H1 (cell line): ENCODE measurements around the gene KCTD2. TPM values are rescaled to one million over a fixed set of nuclear protein-coding genes. Genes with fewer than 3 reads are reported as not detected.

ENCODE experiments used
- CTCF ChIA-PET: fragments of 300-600 bp; sonication (Branson Sonifier 250); formaldehyde crosslinking; loops from one replicate; lab custom pipeline; 2021; ENCODE audit not compliant: partially characterized antibody; lab: Charles Lee
- POLR2A ChIA-PET: fragments of 300-600 bp; sonication (Branson Sonifier 250); formaldehyde crosslinking; loops from one replicate; lab custom pipeline; 2021; ENCODE audit warnings: inconsistent platforms; ENCODE audit not compliant: partially characterized antibody; lab: Charles Lee
- DNase-seq, 2 experiments: peaks; one replicate each; pipeline versions ENCODE4 v3.0.0 to v3.0.0-alpha.2; 2010 to 2022; ENCODE audit warnings: low spot score in 2 of 2, low read depth in 1 of 2, mixed read lengths in 1 of 2
- FAIRE-seq: peaks from 2 replicates; lab custom pipeline; 2011; peaks lifted over from hg19 to GRCh38; lab: Jason Lieb, UNC
- H2AFZ ChIP-seq: 2 replicates; pipeline ENCODE4 v1.8.1; 2012; ENCODE audit warnings: low read length, inconsistent platforms
- H2AK5ac ChIP-seq: 2 replicates; pipeline ENCODE4 v1.6.1; 2013; ENCODE audit warnings: low read depth, low read length
- H2BK120ac ChIP-seq: replicated peaks from 2 replicates; pipeline ENCODE3; 2013; ENCODE audit warnings: low read depth, low read length, inconsistent platforms
- H2BK12ac ChIP-seq: 2 replicates; pipeline ENCODE4 v1.6.1; 2013; ENCODE audit warnings: low read depth, low read length
- H2BK15ac ChIP-seq: 2 replicates; pipeline ENCODE4 v1.6.1; 2013; ENCODE audit warnings: low read length
- H2BK20ac ChIP-seq: 2 replicates; pipeline ENCODE4 v1.6.1; 2013; ENCODE audit warnings: low read length
- H2BK5ac ChIP-seq: 2 replicates; pipeline ENCODE4 v1.6.1; 2013; ENCODE audit warnings: low read depth, low read length
- H3K14ac ChIP-seq: 2 replicates; pipeline ENCODE4 v1.6.1; 2013; ENCODE audit warnings: inconsistent platforms; ENCODE audit not compliant: insufficient read length
- H3K18ac ChIP-seq: 2 replicates; pipeline ENCODE4 v1.6.1; 2013; ENCODE audit warnings: low read length; ENCODE audit errors: extremely low read depth
- H3K23ac ChIP-seq: 2 replicates; pipeline ENCODE4 v1.6.1; 2013; ENCODE audit warnings: inconsistent platforms; ENCODE audit not compliant: insufficient read length
- H3K23me2 ChIP-seq: 2 replicates; pipeline ENCODE4 v1.6.1; 2013; ENCODE audit warnings: low read depth, low read length
- H3K27ac ChIP-seq: 2 replicates; pipeline ENCODE4 v1.6.1; 2011; ENCODE audit warnings: low read depth, low read length, inconsistent platforms
- H3K27me3 ChIP-seq, 4 experiments: replicated peaks in 1 of 4; 1 replicate in 1 of 4; 2 replicates in 3 of 4; pipeline versions ENCODE4 v1.6.1 to v1.8.1; 2011 to 2013; ENCODE audit warnings: low read length in 3 of 4, mild to moderate bottlenecking in 3 of 4, inconsistent platforms in 2 of 4, mixed read lengths in 2 of 4, moderate library complexity in 1 of 4; ENCODE audit not compliant: control insufficient read depth in 3 of 4, insufficient read depth in 3 of 4; ENCODE audit errors: extremely low read depth in 1 of 4
- H3K36me3 ChIP-seq, 4 experiments: 2 replicates each; pipeline versions ENCODE4 v1.6.1 to v1.8.1; 2011 to 2013; ENCODE audit warnings: mild to moderate bottlenecking in 4 of 4, low read length in 3 of 4, moderate library complexity in 2 of 4, control low read depth in 1 of 4, inconsistent platforms in 1 of 4; ENCODE audit not compliant: insufficient read depth in 4 of 4, control insufficient read depth in 2 of 4
- H3K4ac ChIP-seq: replicated peaks from 2 replicates; pipeline ENCODE3; 2013; ENCODE audit warnings: low read length, low read depth, mixed read lengths, inconsistent platforms; ENCODE audit not compliant: insufficient read length
- H3K4me1 ChIP-seq, 4 experiments: replicated peaks in 1 of 4; 1 replicate in 1 of 4; 2 replicates in 3 of 4; pipeline versions ENCODE4 v1.6.1 to v1.8.1; 2011 to 2013; ENCODE audit warnings: low read length in 3 of 4, inconsistent platforms in 2 of 4, mixed read lengths in 1 of 4; ENCODE audit not compliant: insufficient read depth in 4 of 4, control insufficient read depth in 3 of 4
- H3K4me2 ChIP-seq, 2 experiments: 2 replicates each; pipeline versions ENCODE4 v1.6.1 to v1.8.1; 2011 to 2013; ENCODE audit warnings: low read depth in 2 of 2, low read length in 2 of 2, control low read depth in 1 of 2, inconsistent platforms in 1 of 2, mild to moderate bottlenecking in 1 of 2; ENCODE audit not compliant: insufficient read depth in 1 of 2
- H3K4me3 ChIP-seq, 4 experiments: fragments of 200-600, 300-600 bp in 1 of 4; sonication (generic), shearing (Covaris generic), sonication (Bioruptor Twin) in 1 of 4; 2 replicates each; pipeline versions ENCODE4 v1.5.1 to v1.8.1; 2011 to 2016; ENCODE audit warnings: low read length in 4 of 4, low read depth in 3 of 4, control low read depth in 2 of 4, inconsistent platforms in 2 of 4, mild to moderate bottlenecking in 2 of 4, mixed read lengths in 1 of 4, moderate library complexity in 1 of 4; ENCODE audit not compliant: insufficient read depth in 2 of 4; ENCODE audit errors: extremely low read depth in 1 of 4
- H3K56ac ChIP-seq: replicated peaks from 2 replicates; pipeline ENCODE3; 2013; ENCODE audit warnings: low read depth, mild to moderate bottlenecking, mixed read lengths, low read length, inconsistent platforms; ENCODE audit not compliant: insufficient read length
- H3K79me1 ChIP-seq: 2 replicates; pipeline ENCODE4 v1.6.1; 2013; ENCODE audit warnings: low read depth, low read length, control low read depth
- H3K79me2 ChIP-seq, 2 experiments: 2 replicates each; pipeline versions ENCODE4 v1.6.1 to v1.8.1; 2012 to 2013; ENCODE audit warnings: low read length in 2 of 2, mild to moderate bottlenecking in 2 of 2, inconsistent platforms in 1 of 2; ENCODE audit not compliant: insufficient read depth in 2 of 2, control insufficient read depth in 1 of 2
- H3K9ac ChIP-seq, 4 experiments: replicated peaks in 1 of 4; 1 replicate in 1 of 4; 2 replicates in 3 of 4; pipeline versions ENCODE4 v1.6.1 to v1.8.1; 2011 to 2013; ENCODE audit warnings: low read depth in 3 of 4, low read length in 3 of 4, control low read depth in 2 of 4, mild to moderate bottlenecking in 2 of 4, moderate library complexity in 2 of 4, inconsistent platforms in 1 of 4; ENCODE audit errors: extremely low read depth in 1 of 4
- H3K9me3 ChIP-seq, 2 experiments: 2 replicates each; pipeline versions ENCODE4 v1.6.1 to v1.8.1; 2012 to 2013; ENCODE audit warnings: mild to moderate bottlenecking in 2 of 2, moderate library complexity in 2 of 2, control low read depth in 1 of 2, inconsistent platforms in 1 of 2, low read depth in 1 of 2, low read length in 1 of 2, mixed read lengths in 1 of 2; ENCODE audit not compliant: insufficient read depth in 2 of 2
- H4K20me1 ChIP-seq, 2 experiments: replicated peaks in 1 of 2; 2 replicates each; pipeline versions ENCODE3 to v1.8.1; 2011 to 2013; ENCODE audit warnings: inconsistent platforms in 2 of 2, low read length in 2 of 2, mild to moderate bottlenecking in 1 of 2; ENCODE audit not compliant: insufficient read depth in 2 of 2, control insufficient read depth in 1 of 2
- H4K5ac ChIP-seq: 2 replicates; pipeline ENCODE4 v1.6.1; 2013; ENCODE audit warnings: low read length, low read depth, mixed read lengths, inconsistent platforms; ENCODE audit not compliant: insufficient read length
- H4K8ac ChIP-seq: 2 replicates; pipeline ENCODE4 v1.8.0; 2013; ENCODE audit warnings: mild to moderate bottlenecking, moderate library complexity, low read length, inconsistent platforms; ENCODE audit not compliant: insufficient read depth; ENCODE audit errors: extremely low read depth
- H4K91ac ChIP-seq: replicated peaks from 2 replicates; pipeline ENCODE3; 2013; ENCODE audit warnings: low read length, mixed read lengths, inconsistent platforms; ENCODE audit not compliant: insufficient read length
- BRCA1 ChIP-seq: IDR thresholded peaks from 2 replicates; pipeline ENCODE4 v1.6.1; 2012; ENCODE audit warnings: low read depth, low read length, improper control_type of control experiment
- CHD1 ChIP-seq: IDR thresholded peaks from 2 replicates; pipeline ENCODE4 v1.6.1; 2012; ENCODE audit warnings: low read depth, low read length, improper control_type of control experiment
- HDAC6 ChIP-seq: IDR thresholded peaks from one replicate; pipeline ENCODE4 v1.7.1; 2012; ENCODE audit warnings: low read depth, mild to moderate bottlenecking, inconsistent platforms, low read length, moderate library complexity
- NANOG ChIP-seq: IDR thresholded peaks from 2 replicates; pipeline ENCODE4 v1.6.1; 2011; ENCODE audit warnings: low read length, low read depth, mild to moderate bottlenecking, inconsistent platforms; ENCODE audit not compliant: insufficient read depth, poor library complexity, severe bottlenecking
- RFX5 ChIP-seq: IDR thresholded peaks from 2 replicates; pipeline ENCODE4 v1.6.1; 2011; ENCODE audit warnings: low read depth, low read length, improper control_type of control experiment, borderline replicate concordance
- WGBS, 2 experiments: shearing (Covaris generic) in 1 of 2; methylation state at CpG; one replicate each; pipeline versions ENCODE4 v1.1.6 to v1.1.7; 2013 to 2015; ENCODE audit warnings: low lambda C conversion rate in 2 of 2, mixed read lengths in 2 of 2, inconsistent platforms in 1 of 2, low coverage in 1 of 2, missing lambda C conversion rate in 1 of 2; ENCODE audit not compliant: insufficient replicate concordance in 2 of 2, insufficient coverage in 1 of 2, insufficient read length in 1 of 2; ENCODE audit errors: extremely low coverage in 1 of 2, missing lambda C conversion rate in 1 of 2; 5-methylcytosine and 5-hydroxymethylcytosine counted together
- polyA plus RNA-seq, 7 experiments: library from polyadenylated mRNA; depleted of rRNA in 3 of 7; stranded (reverse) in 5 of 7; unstranded in 2 of 7; fragments of >200 nt in 5 of 7; fragments of 200-250 nt in 2 of 7; gene quantifications; 1 replicate in 5 of 7; 2 replicates in 1 of 7; 4 replicates in 1 of 7; pipeline versions ENCODE4 v1.2.1 to v1.2.3, GENCODE V29; 2011 to 2013; ENCODE audit warnings: missing spikeins in 2 of 7, mixed read lengths in 2 of 7
- total RNA-seq: library from RNA; stranded (reverse); fragmentation: NEBNext Ultra II Directional; extraction: Animal tissue kit (Norgen Biotek cat#: 25700); gene quantifications from 2 replicates; pipeline ENCODE4 v1.2.1, GENCODE V29; 2021
- TF ChIP-seq, protein P1 (sequence below): IDR thresholded peaks from 2 replicates; pipeline ENCODE4 v1.6.1; 2011; ENCODE audit warnings: low read depth, mild to moderate bottlenecking, low read length; ENCODE audit not compliant: insufficient read depth
- TF ChIP-seq, protein P2 (sequence below): IDR thresholded peaks from 2 replicates; pipeline ENCODE4 v1.6.1; 2012; ENCODE audit warnings: low read length, inconsistent platforms

KCTD2 gene
- total and polyA plus RNA-seq, 2 of the 8 experiments (the other 6 are each of a cell fraction or from before 2014, with no cell fraction given): 33.7 to 36.8 TPM

DNA sequence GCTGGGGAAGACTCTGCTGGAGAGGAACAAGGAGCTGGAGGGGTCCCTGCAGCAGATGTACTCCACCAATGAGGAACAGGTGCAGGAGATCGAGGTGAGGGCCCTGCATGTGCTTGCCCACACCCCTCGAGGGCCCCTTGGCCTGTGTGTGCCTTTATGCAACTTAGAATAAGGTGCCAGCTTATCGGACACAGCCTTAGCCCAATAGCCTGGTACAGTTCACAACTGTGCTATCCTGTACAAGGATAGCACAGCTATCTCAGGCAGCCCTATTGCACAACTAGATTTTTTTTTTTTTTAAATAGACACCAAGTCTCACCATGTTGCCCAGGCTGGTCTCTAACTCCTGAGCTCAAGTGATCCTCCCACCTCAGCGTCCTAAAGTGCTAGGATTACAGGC lies 47.5 kb upstream of the KCTD2 start:
- H3K18ac ChIP-seq: no peak overlapping the region
- peaks cover 0 to 4% of the 10 kb centered on the region in 2 experiments for H4K20me1 ChIP-seq
- H3K4me1 ChIP-seq: no peaks in the 10 kb centered on the region
- H3K23me2 ChIP-seq: no peaks in the 10 kb centered on the region
- H2BK15ac ChIP-seq: no peak overlapping the region
- H4K5ac ChIP-seq: no peak overlapping the region
- no peak for FAIRE-seq
- H2BK12ac ChIP-seq: no peak overlapping the region
- no peaks in the 10 kb centered on the region for H3K79me2 ChIP-seq
- H3K79me1 ChIP-seq: no peaks in the 10 kb centered on the region
- H3K27ac ChIP-seq: no peak overlapping the region
- TF ChIP-seq, protein P1, sequence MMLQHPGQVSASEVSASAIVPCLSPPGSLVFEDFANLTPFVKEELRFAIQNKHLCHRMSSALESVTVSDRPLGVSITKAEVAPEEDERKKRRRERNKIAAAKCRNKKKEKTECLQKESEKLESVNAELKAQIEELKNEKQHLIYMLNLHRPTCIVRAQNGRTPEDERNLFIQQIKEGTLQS: no peak
- TF ChIP-seq NANOG (no peak), RFX5 (no peak), BRCA1 (no peak), CHD1 (no peak), HDAC6 (no peak)
- TF ChIP-seq, protein P2, sequence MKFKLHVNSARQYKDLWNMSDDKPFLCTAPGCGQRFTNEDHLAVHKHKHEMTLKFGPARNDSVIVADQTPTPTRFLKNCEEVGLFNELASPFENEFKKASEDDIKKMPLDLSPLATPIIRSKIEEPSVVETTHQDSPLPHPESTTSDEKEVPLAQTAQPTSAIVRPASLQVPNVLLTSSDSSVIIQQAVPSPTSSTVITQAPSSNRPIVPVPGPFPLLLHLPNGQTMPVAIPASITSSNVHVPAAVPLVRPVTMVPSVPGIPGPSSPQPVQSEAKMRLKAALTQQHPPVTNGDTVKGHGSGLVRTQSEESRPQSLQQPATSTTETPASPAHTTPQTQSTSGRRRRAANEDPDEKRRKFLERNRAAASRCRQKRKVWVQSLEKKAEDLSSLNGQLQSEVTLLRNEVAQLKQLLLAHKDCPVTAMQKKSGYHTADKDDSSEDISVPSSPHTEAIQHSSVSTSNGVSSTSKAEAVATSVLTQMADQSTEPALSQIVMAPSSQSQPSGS: no peak
- H3K9ac ChIP-seq: no peak overlapping the region
- WGBS, 2 experiments: 92% methylated on average over 3 of the region's 4 CpGs; no CpG with 5 or more reads in 1 of the 2 experiments
- no peak overlapping the region for H3K4me3 ChIP-seq
- H3K14ac ChIP-seq: no peak overlapping the region
- no peaks in the 10 kb centered on the region for H3K27me3 ChIP-seq
- no peak overlapping the region for H2AK5ac ChIP-seq
- ChIA-PET POLR2A (interaction anchor here (0.9 to 4.6 kb wide), 5 partner anchors 11 to 48 kb away, joined by 3 to 22 read pairs (median 4); partner anchors contain the start of genes ATP5PD, CDR2L, KCTD2 and MRPL58), CTCF (interaction anchor here (1.1 to 20.3 kb wide), 4 partner anchors 10 to 76 kb away, joined by 3 to 345 read pairs (median 23); partner anchors contain the start of genes CDR2L and OTOP2)
- no peak overlapping the region for H3K56ac ChIP-seq
- no peaks in the 10 kb centered on the region for H3K9me3 ChIP-seq
- H3K36me3 ChIP-seq: peaks cover 6 to 32% (median 20%) of the 10 kb centered on the region in 4 experiments; a peak in 6 of 8 replicates
- DNase-seq: no peak
- peak overlapping the region; percentile 3; the same call in 1 of the 2 replicates for H4K8ac ChIP-seq
- H3K4ac ChIP-seq: no peak overlapping the region
- no peak overlapping the region for H3K4me2 ChIP-seq
- H3K23ac ChIP-seq: no peak overlapping the region
- H2BK120ac ChIP-seq: no peak overlapping the region
- no peak overlapping the region for H2BK20ac ChIP-seq
- H4K91ac ChIP-seq: no peak overlapping the region
- no peak overlapping the region for H2AFZ ChIP-seq
- no peak overlapping the region for H2BK5ac ChIP-seq
